ENCODE data around the gene ACTN4.
"Not testable (repeated sequence)": the region's sequence is repeated elsewhere in the genome, so short reads cannot be mapped to it uniquely, and the experiment has no call there.

The ACTN4 gene

GRCh38 chr19:38737281-38737865 lies 89.9 kb downstream of the ACTN4 start:
- DNase-seq (ENCODE audit: low spot score) = no peak

DNA sequence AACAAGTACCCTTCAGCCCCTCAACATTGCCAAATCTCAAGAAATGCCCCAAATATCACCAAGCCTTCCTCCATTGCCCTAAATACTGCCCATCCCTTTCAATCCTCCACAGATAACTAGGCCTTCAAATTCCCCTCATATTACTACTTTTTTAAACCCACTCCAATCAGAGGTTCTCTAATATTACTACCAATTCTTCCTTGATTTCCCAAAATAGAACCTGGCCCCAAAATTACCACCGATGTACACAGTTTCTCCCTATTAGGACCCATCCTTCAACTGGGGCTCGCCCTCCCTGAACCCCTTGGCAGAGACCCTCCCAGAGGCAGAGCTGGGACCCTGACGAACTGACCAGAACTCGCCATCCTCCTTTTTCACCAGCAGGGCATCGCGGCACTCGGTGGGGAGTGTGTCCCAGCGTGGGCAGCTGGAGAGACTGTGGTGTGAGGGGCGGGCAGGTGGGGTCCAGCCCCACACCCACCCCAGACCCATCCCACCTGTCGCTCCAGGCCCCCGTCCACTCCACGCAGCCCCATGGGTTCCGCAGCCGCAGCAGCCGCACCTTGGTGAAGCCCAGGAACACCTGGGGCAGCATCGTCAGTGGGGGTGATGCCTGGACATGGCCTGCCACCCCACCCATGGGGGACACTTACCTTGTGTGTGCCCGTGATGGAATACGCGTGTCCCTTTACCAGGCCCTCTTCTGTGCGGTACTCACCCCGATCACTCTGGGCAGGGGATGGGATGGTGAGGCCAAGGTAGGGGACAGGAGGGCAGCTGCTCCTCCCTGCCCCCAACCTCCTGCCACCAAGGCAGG lies 90.7 kb downstream of the ACTN4 start:
- no peak for DNase-seq (ENCODE audit: low spot score)

GRCh38 chr19:38739440-38740256 lies 92.2 kb downstream of the ACTN4 start:
- DNase-seq (ENCODE audit: low spot score) = no peak

DNA sequence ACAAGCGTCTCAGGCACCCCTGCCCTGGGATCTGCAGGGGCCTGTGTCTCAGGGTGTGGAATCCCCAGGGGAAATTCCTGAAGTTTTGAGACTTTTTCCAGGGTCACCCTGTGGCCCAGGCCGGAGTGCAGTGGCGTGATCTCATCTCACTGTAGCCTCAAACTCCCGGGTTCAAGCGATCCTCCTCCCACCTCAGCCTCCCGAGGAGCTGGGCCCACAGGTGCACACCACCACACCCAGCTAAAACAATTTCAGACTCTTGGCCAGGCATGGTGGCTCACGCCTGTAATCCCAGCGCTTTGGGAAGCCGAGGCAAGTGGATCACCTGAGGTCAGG lies 92.8 kb downstream of the ACTN4 start:
- DNase-seq (ENCODE audit: low spot score) = no peak

- DNase-seq (ENCODE audit: low spot score) = no peak
These were observed 93.5 kb downstream of the ACTN4 start for GRCh38 chr19:38740932-38741331.

GRCh38 chr19:38741670-38742069 lies 94.2 kb downstream of the ACTN4 start:
- DNase-seq (ENCODE audit: low spot score) = no peak

- no peak for DNase-seq (ENCODE audit: low spot score)
These were observed 94.8 kb downstream of the ACTN4 start for GRCh38 chr19:38742296-38742695.

DNA sequence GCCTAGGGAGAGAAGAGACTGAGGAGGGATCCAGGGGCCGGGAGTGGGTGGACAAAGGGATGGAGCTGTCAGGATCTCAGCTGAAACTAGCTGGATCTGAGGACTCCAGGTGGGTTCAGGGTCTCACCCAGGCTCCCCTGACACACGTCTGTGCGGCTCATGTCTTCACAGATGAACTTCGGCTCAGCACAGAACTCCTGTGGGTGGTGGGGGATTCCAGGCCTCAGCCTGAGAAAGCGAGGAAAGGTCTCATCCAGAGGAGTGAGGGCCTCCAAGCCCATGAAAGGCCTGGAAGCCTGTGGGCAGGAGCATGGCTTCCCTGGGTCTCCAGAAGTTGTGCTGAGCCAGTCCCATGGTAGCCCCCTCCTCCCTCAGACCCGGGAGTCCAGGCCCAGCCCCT lies 95.5 kb downstream of the ACTN4 start:
- peak; percentile 4 for DNase-seq (ENCODE audit: low spot score)

GRCh38 chr19:38743394-38744297 lies 96.2 kb downstream of the ACTN4 start:
- peak; percentile 2 for DNase-seq (ENCODE audit: low spot score)

DNA sequence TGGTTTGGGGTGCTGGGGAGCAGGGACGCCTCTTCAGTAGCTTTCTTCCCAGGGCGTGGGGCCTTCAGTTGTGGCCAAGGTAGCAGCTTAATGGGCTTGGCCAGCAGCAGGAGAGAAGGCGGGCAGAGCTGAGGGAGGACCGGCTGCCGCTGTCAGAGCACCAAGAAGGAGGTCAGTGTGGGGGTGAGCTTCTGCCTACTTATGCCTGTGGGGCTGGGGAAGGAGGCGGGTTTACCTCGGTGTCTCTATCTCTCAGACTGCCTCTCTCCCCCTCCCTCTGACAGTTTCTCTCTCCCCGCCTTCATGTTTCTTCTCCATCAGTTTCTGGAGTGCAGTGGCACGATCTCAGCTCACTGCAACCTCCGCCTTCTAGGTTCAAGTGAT lies 96.8 kb downstream of the ACTN4 start, which contains the start of gene CAPN12:
Gene CAPN12, minus strand, starts transcription at position 177 of the 384 bp plus-strand sequence. CDS start 309 bp downstream, outside the sequence.
- DNase-seq (ENCODE audit: low spot score) = no peak

- no peak for DNase-seq (ENCODE audit: low spot score)
These were observed 97.4 kb downstream of the ACTN4 start for GRCh38 chr19:38744874-38745273.

DNA sequence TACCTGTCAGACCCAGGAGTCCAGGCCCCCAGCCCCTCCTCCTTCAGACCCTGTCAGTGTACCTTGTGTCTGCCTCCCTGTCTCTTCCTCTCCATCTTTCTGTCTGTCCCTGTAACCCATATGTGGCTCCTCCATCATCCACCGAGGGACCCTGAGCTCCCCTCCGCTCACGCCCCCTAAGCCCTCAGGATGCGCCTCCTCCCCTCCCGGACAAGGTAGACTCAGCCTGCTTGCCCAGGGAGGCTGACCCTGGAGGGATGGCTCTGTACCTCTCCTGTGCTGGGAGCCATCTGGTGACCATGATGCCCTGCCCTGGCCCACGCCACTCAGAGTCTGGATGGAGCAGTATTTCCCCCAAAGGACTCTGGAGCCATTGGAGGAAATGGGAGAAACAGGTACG lies 97.9 kb downstream of the ACTN4 start:
- DNase-seq (ENCODE audit: low spot score) = no peak

GRCh38 chr19:38753783-38754182 lies 106.3 kb downstream of the ACTN4 start:
- DNase-seq (ENCODE audit: low spot score) = not testable (repeated sequence)

- DNase-seq (ENCODE audit: low spot score) = not testable (repeated sequence)
These were observed 106.7 kb downstream of the ACTN4 start for GRCh38 chr19:38754196-38754595.

DNA sequence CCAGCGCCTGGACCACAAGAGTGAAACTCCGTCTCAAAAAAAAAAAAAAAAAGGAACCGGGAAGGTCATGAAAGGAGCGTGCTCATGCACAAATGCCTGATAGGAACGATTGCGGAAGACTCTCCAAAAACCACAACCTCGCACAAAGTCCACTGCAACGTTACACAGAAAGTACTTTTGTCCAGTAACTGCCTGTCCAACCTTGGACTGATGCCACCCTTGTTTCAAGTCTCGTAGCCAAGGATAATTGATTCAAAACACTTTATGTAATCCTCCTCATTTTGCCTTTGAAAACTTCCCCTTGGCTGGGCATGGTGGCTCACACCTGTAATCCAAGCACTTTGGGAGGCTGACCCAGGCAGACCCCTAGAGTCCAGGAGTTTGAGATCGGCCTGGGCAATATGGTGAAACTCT lies 112.1 kb downstream of the ACTN4 start:
- DNase-seq (ENCODE audit: low spot score) = no peak

DNA sequence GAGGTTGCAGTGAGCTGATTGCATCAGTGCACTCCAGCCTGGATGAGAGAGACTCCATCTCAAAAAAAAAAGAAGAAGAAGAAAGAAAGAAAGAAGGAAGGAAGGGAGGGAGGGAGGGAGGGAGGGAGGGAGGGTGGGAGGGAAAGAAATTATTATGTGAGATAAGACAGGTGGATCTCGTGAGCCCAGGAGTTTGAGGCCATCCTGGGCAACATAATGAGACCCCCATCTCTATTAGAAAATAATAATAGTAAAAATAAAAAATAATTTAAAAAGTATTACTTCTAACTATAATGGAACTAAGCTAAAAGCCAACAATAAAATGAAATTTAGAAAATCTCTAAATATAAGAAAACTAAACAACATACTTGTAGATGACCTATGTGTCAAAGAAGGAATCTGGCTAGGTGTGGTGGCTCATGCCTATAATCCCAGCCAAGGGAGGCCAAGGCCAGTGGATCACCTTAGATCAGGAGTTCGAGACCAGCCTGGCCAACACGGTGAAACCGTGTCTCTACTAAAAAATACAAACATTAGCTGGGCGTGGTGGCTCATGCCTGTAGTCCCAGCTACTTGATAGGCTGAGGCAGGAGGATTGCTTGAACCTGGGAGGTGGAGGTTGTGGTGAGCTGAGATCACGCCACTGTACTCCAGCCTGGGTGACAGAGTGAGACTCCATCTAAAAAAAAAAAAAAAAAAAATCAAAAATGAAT lies 113.5 kb downstream of the ACTN4 start:
- not testable (repeated sequence) for DNase-seq (ENCODE audit: low spot score)

GRCh38 chr19:38761884-38762389 lies 114.5 kb downstream of the ACTN4 start:
- DNase-seq (ENCODE audit: low spot score) = not testable (repeated sequence)

- no peak for DNase-seq (ENCODE audit: low spot score)
These were observed 116.4 kb downstream of the ACTN4 start for GRCh38 chr19:38763795-38764220.

DNA sequence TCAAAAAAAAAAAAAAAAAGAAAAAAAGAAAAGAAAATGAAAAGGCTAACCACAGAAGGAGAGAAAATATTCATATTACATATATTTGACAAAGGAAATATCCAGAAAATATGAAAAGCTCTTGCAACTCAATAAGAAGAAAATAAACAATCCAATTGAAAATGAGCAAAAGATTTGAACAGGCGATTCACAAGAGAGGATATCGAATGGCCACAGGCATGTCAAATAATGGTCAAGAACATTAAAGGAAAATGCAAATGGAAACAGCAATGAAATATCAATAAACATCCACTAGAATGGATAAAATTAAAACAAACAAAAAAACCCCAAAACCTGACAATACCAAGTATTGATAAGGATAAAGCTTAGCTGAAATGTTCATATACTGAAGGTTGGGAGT lies 117.8 kb downstream of the ACTN4 start:
- no peak for DNase-seq (ENCODE audit: low spot score)

GRCh38 chr19:38766276-38767047 lies 119.0 kb downstream of the ACTN4 start:
- DNase-seq (ENCODE audit: low spot score) = no peak
